NK-92 treated with Interleukin-12 subunit alpha and Interleukin-12 subunit beta, amount 100 ng/mL, for 24 hours (cell line): ENCODE data around the gene LIPC.

ENCODE experiments used
- DNase-seq: peaks from one replicate; lab custom pipeline; 2025; lab: John Stamatoyannopoulos, UW

Gene LIPC

GRCh38 chr15:58616171-58616570 is 184.4 kb downstream of the LIPC start:
- no peak for DNase-seq
